GM18517 (cell line): ENCODE data around the gene NCKAP5.

Experiments used
- ATAC-seq: cut with Tn5 transposase; IDR thresholded peaks from one replicate; pipeline ENCODE4 v1.9.1; 2021; ENCODE audit warnings: mild to moderate bottlenecking, moderate library complexity; ENCODE audit not compliant: unreplicated experiment

NCKAP5 gene

DNA sequence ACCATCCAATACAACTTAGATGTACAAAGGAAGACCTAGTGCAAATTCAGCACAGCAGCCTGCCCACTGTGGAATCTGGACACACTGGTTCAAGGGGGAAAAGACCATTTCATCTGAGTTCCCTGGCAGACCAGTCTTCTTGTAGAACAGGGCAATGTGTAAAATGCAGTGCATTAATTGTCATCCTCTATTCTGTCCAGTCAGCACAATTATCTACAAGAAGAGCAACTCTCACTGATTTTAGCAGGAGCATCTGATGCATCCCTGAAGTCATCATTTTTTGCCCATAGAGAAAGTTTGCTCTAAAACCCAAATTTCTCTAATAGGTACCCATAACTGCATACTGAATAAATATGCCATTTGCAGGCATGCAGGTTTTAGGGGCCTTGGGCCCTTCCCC, 816.4 kb downstream of the NCKAP5 start:
- ATAC-seq = no peak

DNA sequence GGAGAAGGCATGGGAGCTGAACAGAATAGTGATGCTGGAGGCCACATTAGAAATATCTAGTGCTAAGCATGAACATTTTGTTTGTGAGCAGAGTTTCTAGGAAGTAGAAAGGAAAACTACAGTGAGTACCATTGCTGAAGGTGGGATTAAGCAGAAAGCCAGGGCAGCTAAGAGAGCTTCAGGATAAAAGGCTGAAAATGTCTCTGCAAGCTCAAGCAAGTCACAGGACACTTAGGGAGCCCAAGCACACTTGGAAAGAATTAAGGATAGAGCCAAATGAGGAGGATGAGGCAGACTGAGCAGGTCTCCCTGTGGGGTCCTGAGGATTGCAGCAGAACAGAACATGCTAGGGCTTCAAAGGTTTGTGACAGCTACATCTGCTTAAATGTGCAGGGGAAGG, 817.7 kb downstream of the NCKAP5 start:
- no peak for ATAC-seq

DNA sequence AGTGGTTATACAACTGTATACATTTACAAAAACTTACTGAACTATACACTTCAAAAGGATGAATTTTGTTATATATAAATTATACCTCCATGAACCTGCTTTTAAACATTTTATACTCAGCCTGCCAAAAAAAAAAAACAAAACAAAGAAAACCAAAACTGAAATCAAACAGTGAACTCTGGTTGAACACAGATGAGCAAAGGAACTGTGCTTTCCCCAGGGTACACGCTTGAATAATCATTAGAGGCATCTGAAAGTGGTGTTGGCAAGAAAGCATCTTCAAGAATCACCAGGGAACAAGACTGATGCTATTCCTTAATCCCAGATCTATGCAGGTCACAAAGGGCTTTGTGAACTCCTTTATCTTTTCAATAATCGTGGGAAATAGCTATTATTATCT, 821.2 kb downstream of the NCKAP5 start:
- peak; percentile 85 for ATAC-seq

DNA sequence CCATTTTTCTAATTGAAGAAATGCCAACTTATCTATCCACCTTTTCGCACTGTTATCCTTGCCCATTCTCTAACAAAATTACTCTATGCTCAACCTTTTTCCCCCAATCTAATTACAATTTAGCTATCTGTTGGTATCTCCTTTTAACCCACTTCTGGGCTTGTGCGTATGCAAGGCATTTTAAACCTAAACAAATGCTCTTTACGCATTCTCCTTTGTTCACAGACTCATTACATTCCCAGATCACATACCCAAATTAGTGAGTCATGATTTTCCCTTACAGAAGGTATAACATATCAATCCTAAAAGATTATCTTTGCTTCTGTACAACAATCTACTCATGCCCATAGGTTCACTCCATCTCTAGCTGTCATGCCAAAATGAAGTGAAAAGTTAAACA, 826.5 kb downstream of the NCKAP5 start:
- ATAC-seq = no peak

DNA sequence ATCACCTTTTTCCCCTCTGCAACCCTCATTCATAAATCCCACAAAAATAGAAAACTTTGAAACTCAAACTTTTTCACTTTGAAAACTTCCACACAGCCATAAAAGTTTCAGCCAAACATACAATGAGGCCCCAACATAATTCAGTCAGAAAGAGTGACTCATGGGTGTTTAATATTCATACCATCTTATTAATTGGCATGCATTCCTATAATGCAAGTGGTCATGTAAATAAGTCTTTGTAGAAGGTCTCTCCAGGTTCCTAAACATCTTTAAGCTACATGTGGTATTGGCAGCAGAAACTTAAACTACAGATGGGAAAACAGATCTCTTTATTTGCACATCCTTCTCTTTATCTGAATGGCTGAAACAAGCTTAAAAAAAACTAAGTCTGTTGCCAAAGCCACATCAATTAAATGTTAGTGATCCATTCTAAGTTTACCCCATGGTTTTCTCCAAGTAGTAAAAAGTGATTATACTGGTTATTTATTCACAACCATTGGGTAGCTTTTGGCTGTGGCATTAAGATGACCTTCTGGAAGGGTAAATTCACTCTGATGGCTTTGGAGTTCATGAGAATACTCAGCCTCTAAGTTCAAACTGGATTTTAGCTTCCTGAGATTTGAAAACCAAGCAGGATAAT, 828.1 kb downstream of the NCKAP5 start:
- ATAC-seq = no peak

DNA sequence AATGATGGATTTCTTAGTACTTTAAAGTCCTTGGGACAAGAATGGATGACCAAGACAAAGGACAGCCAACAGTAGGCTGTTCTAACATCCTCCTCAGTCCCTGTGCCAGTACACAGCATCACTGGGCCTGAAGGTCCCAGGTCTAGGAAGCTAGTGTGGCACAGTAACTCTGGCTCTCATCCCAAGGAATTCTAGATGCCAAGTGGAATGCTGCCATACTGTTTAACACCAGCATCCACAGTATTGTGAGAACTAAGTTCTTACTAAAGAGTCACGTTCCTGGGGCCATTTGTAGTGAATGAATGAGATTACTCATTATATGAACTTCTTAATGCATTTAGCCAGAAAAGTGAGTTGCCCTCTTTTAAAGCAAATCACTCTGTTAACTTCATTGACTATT, 830.0 kb downstream of the NCKAP5 start:
- ATAC-seq = no peak

DNA sequence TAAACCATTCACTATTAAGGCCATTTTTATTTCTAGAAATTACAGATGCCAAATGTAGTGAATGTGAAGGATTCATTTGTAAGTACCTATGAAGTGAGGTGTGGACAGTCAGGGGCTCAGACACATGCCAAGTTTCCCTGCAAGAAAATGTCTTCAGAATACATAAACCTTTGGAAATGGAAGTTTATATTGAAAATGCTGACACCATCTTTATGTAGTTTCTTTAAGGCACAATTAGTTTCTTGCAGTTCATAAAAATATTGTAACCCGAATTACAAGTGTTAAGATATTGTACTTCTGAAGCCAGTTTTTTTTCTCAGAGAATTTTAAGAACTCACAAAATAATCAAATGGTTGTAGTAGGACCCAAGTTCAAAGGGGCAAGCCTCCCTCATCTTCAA, 832.2 kb downstream of the NCKAP5 start:
- ATAC-seq = no peak

DNA sequence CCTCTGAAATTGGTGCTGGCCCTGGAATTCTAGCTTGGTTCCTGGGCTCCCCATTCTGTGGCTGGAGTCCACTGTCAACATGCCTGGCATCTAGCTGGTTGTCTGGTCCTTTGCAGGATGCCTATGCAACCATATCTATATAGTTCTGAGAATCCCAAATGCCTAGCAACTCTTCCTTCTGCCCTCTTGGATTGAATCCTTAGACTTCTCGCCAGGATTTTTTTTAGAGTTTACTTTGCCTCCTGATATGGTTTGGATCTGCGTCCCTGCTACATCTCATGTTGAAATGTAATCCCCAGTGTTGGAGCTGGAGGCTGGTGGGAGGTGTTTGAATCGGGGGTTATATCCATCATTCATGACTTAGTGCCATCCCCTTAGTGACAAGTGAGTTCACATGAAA, 833.3 kb downstream of the NCKAP5 start:
- ATAC-seq = no peak

DNA sequence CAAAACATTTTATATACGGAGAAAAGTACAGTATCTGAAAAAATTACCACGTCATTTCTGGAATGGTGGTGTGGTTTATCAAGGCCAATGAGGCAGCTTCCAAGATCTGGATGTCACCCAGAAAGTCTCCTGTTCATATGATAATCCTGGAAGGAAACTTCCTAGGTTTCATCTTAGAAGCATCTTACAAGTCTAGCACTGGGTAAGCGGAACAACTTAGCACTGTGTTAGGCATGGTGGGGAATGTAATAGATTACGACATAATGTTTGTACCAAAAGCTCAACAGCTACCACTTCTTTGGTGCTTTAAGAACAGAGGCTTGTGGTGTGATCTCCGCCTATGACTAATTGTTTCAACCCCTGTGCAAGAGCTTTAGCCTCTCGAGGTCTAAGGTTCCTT, 835.2 kb downstream of the NCKAP5 start:
- no peak for ATAC-seq

DNA sequence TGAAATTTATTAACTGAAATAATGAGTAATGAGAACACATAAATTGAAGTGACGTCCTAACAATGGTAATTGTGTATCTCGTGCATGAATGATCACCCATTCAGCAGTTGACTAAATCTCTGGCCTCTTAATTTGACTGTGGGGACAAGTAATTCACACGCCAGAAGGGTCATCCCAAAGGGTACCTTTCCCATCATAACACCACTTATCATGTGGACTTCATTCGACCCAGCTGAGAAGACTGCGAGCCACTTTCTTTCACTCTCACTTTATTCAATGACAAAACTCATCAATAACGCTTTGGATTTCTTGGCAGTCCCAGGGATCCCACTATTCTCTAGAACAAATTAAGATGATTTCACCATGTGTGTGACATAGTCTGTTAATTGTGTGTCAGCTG, 835.6 kb downstream of the NCKAP5 start:
- no peak for ATAC-seq

DNA sequence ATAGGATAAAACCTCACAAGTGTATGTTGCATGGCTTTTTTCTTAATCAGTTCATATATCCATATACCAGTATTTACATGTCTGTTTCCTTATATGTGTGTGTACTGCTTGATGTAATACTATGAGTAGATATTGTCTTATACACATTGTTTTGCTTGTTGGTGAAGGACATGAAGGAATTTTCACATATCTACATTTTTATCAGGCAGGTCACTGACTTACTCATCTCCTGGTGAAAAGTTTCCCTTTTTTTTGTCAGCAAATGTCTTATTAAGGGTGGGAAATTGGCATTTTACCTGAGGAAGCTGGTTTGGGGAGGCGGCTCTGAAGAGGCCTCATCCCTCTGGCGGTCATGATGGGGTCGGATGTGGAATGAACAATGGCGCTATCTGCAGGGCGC, 836.8 kb downstream of the NCKAP5 start:
- no peak for ATAC-seq

DNA sequence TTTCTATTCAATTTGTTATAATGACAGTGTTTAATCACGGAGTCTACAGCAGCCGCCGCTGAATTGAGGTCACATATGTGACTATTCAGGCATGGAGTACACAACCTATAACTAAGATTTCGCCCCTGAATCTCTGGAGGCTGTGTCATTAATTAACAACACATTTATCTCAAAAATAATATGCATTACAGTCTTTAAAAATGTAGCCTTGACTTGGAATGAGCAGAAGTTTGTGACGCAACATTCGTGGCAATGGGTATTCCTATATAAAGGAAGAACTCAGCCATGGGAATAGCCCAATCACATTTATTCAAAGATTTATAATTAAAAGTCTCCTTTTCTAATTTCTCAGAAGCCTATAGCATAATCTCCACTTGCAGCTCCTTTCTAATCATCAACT, 837.7 kb downstream of the NCKAP5 start:
- no peak for ATAC-seq

DNA sequence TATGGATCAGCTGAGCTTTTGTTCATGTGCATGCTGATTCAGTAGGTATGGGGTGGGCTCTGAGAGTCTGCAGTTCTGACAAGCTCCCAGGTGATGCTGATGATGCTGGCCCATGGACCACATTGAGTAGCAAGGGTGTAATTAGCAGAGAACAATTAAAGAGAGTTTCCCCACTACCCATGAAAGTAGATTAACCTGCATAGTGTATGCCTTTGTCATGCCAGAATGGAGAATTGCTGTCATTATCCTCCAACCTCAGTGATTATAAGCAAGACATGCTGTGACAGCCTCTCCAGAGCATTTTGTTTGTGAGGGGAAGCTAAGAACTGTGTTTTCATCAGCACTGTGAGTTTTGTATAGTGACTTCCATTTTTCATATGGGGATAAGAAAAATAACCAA, 838.7 kb downstream of the NCKAP5 start:
- ATAC-seq = no peak

DNA sequence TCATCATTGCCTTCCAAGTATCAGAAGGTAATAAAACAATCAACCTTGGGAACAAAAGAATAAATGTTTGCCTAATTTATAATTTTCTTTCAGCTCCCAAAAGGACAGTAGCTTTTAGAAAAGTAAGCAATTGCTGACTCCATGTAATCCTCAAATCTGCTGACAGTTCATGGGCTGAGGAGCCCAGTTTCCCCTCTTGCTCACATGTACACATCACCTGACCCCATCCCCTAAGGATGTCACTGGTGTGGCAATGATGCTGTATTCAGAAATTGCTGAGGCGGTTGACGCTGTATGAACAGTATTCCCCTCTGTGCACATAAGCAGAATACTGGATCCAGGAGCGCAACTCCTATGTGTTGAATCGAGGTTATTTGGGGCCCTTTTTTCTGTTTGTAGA, 842.1 kb downstream of the NCKAP5 start:
- ATAC-seq = no peak

DNA sequence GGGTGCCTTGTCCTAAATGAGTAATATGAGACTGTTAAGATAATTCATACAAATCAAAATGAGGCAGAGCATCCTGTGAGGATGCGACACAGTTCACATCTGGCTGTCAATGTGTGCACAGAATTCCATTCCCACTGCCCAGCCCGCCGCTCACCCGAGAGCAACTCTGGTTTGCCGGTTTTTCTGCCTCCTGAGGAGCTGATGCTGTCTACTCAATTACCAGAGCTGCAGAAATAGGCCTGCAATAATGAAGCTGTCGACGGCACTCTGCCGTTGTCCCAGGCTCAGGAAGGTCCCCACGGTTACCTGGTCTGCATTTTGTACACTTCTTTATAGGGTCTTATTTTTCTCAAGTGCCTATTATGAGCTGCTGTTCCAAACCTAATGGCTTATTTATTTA, 842.5 kb downstream of the NCKAP5 start:
- no peak for ATAC-seq

DNA sequence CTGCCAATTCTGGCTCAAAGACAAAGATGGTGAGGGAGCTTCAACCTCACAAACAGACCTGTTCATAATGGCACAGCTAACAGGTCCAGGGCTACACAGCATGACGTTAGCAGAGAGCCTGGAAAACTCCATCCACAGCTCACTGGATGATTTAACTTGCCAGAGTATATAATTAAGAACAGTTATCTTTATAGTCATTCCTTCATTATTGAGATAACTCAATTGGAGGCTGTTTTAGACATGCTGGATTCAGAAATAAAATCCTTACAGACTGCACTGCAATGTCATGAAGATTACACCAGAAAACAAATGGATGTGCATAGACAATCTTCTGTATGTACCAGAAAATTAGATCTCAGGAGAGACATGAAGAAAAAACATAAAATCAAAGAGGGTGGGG, 843.1 kb downstream of the NCKAP5 start:
- no peak for ATAC-seq

DNA sequence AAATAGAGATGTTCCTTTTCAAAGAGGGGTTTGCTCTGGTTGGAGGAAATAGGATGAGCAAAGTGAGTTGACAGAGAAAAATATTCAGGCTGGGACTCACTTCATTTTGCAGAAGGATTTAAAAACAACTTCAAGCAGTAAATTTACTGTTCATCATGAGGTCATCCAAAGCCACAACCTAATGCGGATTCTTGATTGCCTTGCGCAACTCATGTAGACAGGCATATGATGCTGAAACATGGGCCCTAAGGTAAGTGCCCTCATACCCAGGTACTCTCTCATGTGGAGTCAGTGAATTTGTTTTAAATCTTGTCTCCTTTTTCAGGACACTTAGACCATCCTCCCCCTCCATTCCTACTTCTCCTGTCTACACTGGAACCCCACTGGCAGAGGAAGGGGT, 846.3 kb downstream of the NCKAP5 start:
- ATAC-seq = no peak

DNA sequence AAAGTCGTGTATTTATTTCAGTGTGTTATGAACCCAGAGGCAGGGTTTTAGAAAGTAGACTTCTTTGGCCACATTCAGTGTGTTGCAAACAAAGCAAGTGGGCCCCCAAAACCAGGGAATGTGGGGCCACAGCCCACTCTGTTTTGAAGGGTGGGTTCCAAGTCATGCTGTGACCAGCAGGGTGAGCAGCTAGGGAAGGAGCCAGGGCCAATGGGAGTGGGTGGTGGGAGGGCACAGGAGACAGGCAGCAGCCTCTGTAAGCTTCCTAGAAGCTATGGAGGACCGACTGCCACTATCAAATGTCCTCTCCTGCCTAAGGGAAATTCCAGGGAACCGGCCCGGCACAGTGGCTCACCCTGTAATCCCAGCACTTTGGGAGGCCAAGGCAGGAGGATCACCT, 847.9 kb downstream of the NCKAP5 start:
- no peak for ATAC-seq

DNA sequence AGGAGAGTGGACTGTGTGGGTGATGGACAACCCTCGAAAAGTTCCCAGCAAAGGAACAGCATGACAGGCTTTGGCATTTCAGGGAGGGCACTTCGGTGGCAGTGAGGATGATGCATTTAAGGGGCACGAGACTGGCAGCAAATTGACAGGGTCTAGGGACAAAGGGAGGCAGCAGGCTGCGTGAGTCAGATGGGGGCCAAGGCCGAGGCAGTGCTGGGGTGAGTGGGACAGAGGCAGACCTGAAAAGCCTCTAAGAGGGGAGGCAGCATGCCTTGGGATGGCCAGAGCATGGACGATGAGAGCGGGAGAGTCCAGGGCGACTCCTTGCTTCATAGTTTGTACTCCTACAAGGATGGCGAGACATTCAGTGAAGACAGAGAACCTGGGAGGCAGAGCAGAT, 848.8 kb downstream of the NCKAP5 start:
- no peak for ATAC-seq

DNA sequence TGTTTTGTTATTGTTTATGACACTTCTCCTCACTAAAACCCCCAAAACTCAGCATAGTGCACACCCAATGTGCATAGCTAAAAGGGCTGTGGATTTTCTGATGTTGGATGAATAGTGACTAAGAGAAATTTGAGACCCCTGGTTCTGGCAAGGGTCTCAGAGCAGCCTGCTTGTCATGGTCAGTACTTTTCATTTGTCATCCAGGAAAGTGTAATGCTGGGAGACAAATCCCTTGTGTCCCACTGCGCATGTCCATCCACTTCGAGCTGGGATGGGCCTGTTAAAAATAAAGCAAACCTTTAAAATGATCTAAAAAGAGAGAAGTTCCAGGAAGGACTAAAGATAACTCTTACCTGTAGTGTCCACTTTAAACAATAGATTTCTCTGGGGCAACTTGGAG, 851.3 kb downstream of the NCKAP5 start:
- no peak for ATAC-seq

DNA sequence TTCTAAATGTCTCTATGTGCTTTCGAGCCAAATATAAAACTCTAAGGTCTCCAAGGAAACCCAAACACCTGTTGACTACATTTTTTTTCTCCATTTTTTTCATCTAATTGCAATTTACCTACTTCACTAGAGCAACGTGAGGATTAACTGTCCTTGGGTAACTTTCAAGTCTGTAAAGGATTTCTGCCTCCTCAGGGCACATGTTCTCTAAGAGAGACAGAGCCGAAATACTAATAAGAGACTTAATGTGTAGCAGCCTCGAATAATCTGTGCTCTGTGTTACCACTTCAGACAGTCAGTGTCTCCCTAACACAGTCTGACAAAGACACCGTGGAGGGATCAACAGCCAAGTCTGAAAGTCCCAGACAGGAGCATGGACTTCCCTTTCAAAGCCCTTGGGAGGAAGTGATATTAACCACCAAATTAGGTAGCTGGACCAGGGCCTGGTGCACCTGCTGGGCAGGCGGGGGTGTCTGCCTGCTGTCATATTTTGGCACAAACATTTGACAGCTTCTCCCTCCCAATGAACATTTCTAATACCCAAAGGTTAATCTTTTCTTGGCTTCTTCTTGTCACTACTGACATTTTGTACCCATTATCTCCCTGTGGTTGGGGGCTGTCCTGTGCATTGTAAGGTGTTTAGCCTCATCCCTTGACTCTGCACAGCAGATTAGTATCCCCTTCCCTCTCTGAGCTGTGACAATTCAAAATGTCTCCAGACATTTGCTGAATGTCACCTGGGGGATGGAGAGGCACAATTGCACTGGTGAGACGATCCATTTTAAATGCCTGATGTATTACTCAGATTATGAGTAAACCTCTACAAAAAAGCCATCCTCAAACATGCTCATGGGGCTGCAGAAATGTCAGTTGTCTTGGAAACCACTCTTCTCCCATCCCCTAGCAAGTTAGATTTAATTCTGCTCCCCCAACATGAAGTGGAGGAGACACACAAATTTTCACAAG, 852.6 kb downstream of the NCKAP5 start:
- ATAC-seq = peak; percentile 60

DNA sequence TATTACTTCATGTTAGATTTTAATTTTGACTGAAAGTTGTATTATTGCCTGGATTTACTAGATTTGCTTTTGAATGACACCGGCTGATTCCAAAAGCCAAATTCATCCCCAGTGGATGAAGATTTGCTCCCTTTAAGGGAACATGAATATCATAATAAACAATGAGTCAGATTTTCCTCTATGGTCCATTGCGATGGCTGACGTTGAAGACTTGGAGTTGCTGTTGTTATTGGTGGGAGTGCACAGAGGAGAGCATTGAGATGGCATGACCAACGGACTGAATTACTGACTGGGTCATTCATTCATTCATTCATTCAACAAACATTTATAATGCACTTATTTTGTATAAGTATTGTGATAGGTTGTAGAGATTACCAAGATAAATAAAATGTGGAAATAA, 864.9 kb downstream of the NCKAP5 start:
- ATAC-seq = no peak
